HUES48 (cell line): ENCODE results near the gene PLCB1.

Source experiments
- H3K27ac ChIP-seq: one replicate; pipeline ENCODE4 v1.7.0; 2013; ENCODE audit warnings: low read depth, low read length, inconsistent platforms
- H3K27me3 ChIP-seq: 2 replicates; pipeline ENCODE4 v1.6.1; 2013; ENCODE audit warnings: mild to moderate bottlenecking, low read length; ENCODE audit not compliant: control insufficient read depth, insufficient read depth
- H3K36me3 ChIP-seq: 2 replicates; pipeline ENCODE4 v1.6.1; 2013; ENCODE audit warnings: low read length; ENCODE audit not compliant: control insufficient read depth, insufficient read depth
- H3K4me1 ChIP-seq: 2 replicates; pipeline ENCODE4 v1.6.1; 2013; ENCODE audit warnings: mild to moderate bottlenecking, low read length; ENCODE audit not compliant: control insufficient read depth, insufficient read depth
- H3K4me3 ChIP-seq: 2 replicates; pipeline ENCODE4 v1.5.1; 2013; ENCODE audit warnings: mild to moderate bottlenecking, low read depth, low read length
- H3K9ac ChIP-seq: 2 replicates; pipeline ENCODE4 v1.6.1; 2013; ENCODE audit warnings: mild to moderate bottlenecking, low read depth, low read length, moderate library complexity
- H3K9me3 ChIP-seq: 2 replicates; pipeline ENCODE4 v1.6.1; 2013; ENCODE audit warnings: low read length; ENCODE audit not compliant: control insufficient read depth, insufficient read depth

Gene PLCB1

GRCh38 chr20:8404912-8405635 is 273.0 kb downstream of the PLCB1 start:
- Histone ChIP-seq H3K36me3 (no peaks in the 10 kb centered on the region), H3K27me3 (no peaks in the 10 kb centered on the region), H3K4me1 (no peaks in the 10 kb centered on the region), H3K4me3 (no peak overlapping the region), H3K9me3 (no peaks in the 10 kb centered on the region), H3K27ac (no peak overlapping the region), H3K9ac (no peak overlapping the region)

- H3K9me3 ChIP-seq, result no peaks in the 10 kb centered on the region
- H3K4me1 ChIP-seq, result no peaks in the 10 kb centered on the region
- H3K36me3 ChIP-seq, result no peaks in the 10 kb centered on the region
- H3K27ac ChIP-seq, result no peak overlapping the region
- no peak overlapping the region for H3K9ac ChIP-seq
- no peaks in the 10 kb centered on the region for H3K27me3 ChIP-seq
- H3K4me3 ChIP-seq, result no peak overlapping the region
Observed at GRCh38 chr20:8406391-8406790, 274.3 kb downstream of the PLCB1 start.

- H3K27ac ChIP-seq, result no peak overlapping the region
- H3K9me3 ChIP-seq, result no peaks in the 10 kb centered on the region
- no peak overlapping the region for H3K4me3 ChIP-seq
- H3K4me1 ChIP-seq, result no peaks in the 10 kb centered on the region
- no peaks in the 10 kb centered on the region for H3K27me3 ChIP-seq
- H3K9ac ChIP-seq, result no peak overlapping the region
- H3K36me3 ChIP-seq, result no peaks in the 10 kb centered on the region
Observed at GRCh38 chr20:8408587-8409307, 276.7 kb downstream of the PLCB1 start.

GRCh38 chr20:8413691-8414090 is 281.6 kb downstream of the PLCB1 start:
- peaks cover 3% of the 10 kb centered on the region; the same call in 1 of the 2 replicates for H3K4me1 ChIP-seq
- H3K9me3 ChIP-seq, result no peaks in the 10 kb centered on the region
- H3K9ac ChIP-seq, result no peak overlapping the region
- H3K27me3 ChIP-seq, result no peaks in the 10 kb centered on the region
- no peak overlapping the region for H3K27ac ChIP-seq
- H3K4me3 ChIP-seq, result no peak overlapping the region
- H3K36me3 ChIP-seq, result no peaks in the 10 kb centered on the region

- H3K36me3 ChIP-seq, result no peaks in the 10 kb centered on the region
- no peak overlapping the region for H3K4me3 ChIP-seq
- no peaks in the 10 kb centered on the region for H3K9me3 ChIP-seq
- no peaks in the 10 kb centered on the region for H3K27me3 ChIP-seq
- H3K4me1 ChIP-seq, result peaks cover 3% of the 10 kb centered on the region; the same call in 1 of the 2 replicates
- H3K9ac ChIP-seq, result no peak overlapping the region
- no peak overlapping the region for H3K27ac ChIP-seq
Observed at GRCh38 chr20:8414586-8415274, 282.7 kb downstream of the PLCB1 start.

GRCh38 chr20:8421981-8422380 is 289.9 kb downstream of the PLCB1 start:
- H3K27ac ChIP-seq, result no peak overlapping the region
- H3K4me3 ChIP-seq, result no peak overlapping the region
- H3K36me3 ChIP-seq, result no peaks in the 10 kb centered on the region
- no peaks in the 10 kb centered on the region for H3K27me3 ChIP-seq
- H3K4me1 ChIP-seq, result no peaks in the 10 kb centered on the region
- H3K9ac ChIP-seq, result no peak overlapping the region
- H3K9me3 ChIP-seq, result no peaks in the 10 kb centered on the region

- Histone ChIP-seq H3K9ac (no peak overlapping the region), H3K9me3 (no peaks in the 10 kb centered on the region), H3K4me3 (no peak overlapping the region), H3K4me1 (no peaks in the 10 kb centered on the region), H3K27ac (no peak overlapping the region), H3K36me3 (no peaks in the 10 kb centered on the region), H3K27me3 (no peaks in the 10 kb centered on the region)
Observed at GRCh38 chr20:8423482-8423881, 291.4 kb downstream of the PLCB1 start.

- Histone ChIP-seq H3K4me3 (no peak overlapping the region), H3K36me3 (no peaks in the 10 kb centered on the region), H3K4me1 (no peaks in the 10 kb centered on the region), H3K27ac (no peak overlapping the region), H3K9me3 (no peaks in the 10 kb centered on the region), H3K27me3 (no peaks in the 10 kb centered on the region), H3K9ac (no peak overlapping the region)
Observed at GRCh38 chr20:8424010-8424409, 291.9 kb downstream of the PLCB1 start.

GRCh38 chr20:8425016-8425415 is 292.9 kb downstream of the PLCB1 start:
- Histone ChIP-seq H3K9me3 (no peaks in the 10 kb centered on the region), H3K4me3 (no peak overlapping the region), H3K9ac (no peak overlapping the region), H3K36me3 (no peaks in the 10 kb centered on the region), H3K4me1 (no peaks in the 10 kb centered on the region), H3K27me3 (no peaks in the 10 kb centered on the region), H3K27ac (no peak overlapping the region)

- H3K9me3 ChIP-seq, result no peaks in the 10 kb centered on the region
- H3K27me3 ChIP-seq, result no peaks in the 10 kb centered on the region
- H3K27ac ChIP-seq, result no peak overlapping the region
- no peak overlapping the region for H3K9ac ChIP-seq
- no peak overlapping the region for H3K4me3 ChIP-seq
- no peaks in the 10 kb centered on the region for H3K36me3 ChIP-seq
- no peaks in the 10 kb centered on the region for H3K4me1 ChIP-seq
Observed at GRCh38 chr20:8425802-8426201, 293.7 kb downstream of the PLCB1 start.
